Fibroblast of skin of left biceps (primary cell): ENCODE results near the gene HDC.

ENCODE experiments used
- DNase-seq, 2 experiments: peaks; one replicate each; pipeline ENCODE4 v3.0.0-alpha.2; 2013; ENCODE audit warnings: low read depth in 2 of 2

The HDC gene

DNA sequence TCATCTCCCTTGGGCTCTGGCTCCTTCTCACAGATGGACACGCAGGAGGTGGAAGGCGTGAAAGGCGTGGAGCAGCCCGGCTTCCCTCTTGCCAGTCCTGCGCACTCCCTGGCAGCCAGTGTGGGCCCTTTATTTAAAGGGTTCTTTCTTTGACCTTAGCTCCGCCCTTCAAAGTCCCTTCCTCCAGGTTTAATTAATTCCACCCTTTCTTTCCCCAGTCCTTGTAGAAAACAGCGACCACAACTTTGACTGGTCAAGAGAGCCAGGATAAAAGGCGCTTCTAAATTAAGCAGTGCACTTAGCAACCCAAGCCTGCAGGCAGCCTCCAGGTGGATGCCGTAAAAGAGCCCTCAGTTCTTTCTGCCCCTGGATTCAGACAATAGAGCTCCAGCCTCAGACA, at the start of gene HDC:
Gene HDC, minus strand, starts transcription at position 107 of the 400 bp plus-strand sequence. Its CDS starts 103 bp downstream, at position 4.
- DNase-seq, result no peak

DNA sequence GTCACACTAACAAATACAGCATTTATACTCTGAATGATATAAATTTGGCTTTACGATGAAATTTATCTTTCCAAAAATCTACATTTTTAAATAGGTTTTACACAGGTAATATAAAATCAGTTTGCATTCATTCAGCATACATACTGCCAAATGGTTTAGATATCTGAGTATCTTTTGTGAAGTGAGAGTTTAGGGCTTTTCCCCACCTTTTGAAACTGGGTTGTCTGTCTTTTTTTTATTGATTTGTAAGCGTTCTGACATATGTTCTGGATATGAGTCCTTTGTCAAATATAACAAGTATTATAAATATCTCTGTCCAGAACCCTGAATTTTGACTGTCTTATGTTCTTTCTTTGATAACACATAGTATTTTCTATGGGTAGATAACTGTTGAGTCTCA, 47.1 kb upstream of the HDC start:
- no peak for DNase-seq

- no peak for DNase-seq
Observed at GRCh38 chr15:50307799-50308198, 42.3 kb upstream of the HDC start.

DNA sequence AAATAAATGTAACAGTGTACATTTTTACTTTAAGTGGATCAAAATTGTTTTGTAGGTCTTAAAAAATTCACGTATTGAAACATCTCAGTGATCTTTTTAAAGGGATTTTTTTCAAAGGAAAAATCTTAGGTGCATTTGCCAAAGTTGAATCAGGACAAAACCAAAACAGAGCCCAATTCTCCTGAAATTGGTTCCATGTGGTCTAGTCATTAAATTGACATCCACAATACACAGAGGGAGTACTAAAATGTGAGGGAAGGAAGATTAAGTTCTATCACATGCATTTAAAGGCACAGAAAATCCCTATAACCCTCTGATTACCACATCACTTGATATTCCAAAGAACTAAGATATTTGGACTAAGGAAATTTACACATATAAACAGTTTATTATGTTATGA, 39.3 kb upstream of the HDC start:
- peak; percentile 12 for DNase-seq

GRCh38 chr15:50302581-50302980, 37.1 kb upstream of the HDC start:
- no peak for DNase-seq

- no peak for DNase-seq
Observed at GRCh38 chr15:50298340-50298739, 32.8 kb upstream of the HDC start.

GRCh38 chr15:50295966-50296365, 30.4 kb upstream of the HDC start:
- no peak for DNase-seq

DNA sequence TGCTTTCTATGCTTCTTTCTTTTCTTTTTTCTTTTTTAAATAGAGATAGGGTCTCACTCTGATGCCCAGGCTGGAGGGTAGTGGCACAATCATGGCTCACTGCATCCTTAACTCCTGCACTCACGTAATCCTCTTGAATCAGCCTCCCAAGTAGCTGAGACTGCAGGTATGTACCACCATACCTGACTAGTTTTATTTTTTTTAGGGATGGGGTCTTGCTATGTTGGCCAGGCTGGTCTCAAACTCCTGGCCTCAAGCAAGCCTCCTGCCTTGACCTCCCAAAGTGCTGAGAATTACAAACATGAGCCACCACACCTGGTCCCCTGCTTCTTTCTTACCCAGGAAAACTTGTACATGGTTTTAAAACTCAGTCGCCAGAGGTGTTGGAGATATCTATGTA, 24.2 kb upstream of the HDC start:
- DNase-seq, result no peak

DNA sequence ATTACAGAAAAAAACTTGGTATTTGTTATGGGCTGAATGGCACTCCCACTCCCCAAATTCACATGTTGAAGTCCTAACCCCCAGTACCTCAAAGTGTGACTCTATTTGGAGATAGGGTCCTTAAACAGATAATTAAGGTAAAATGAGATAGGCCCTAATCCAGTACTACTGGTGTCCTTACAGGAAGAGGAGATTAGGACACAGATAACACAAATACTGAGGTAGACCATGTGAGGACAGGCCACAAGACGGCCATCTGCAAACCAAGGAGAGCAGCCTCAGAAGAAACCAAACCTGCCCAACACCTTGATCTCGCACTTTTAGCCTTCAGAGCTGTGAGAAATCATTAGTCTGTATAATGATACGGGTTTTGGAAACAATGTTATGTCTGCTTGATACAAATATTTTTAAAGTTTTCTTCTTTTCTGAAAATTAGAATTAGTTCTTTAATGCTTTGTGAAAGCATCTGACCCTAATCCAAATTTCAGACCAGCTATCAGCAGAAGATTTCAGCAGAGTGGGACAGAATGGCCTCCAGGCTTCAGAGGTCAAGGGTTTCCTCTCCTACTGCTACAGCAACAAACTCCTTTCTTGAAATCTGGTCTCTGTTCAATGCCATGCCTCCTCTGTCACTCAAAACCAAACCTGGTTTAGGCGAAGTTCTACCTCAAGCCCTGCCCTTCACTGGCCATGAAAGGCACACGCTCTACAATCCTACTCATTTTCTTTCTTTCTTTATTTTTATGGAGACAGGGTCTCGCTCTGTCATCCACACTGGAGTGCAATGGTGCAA, 22.0 kb upstream of the HDC start:
- no peak for DNase-seq

DNA sequence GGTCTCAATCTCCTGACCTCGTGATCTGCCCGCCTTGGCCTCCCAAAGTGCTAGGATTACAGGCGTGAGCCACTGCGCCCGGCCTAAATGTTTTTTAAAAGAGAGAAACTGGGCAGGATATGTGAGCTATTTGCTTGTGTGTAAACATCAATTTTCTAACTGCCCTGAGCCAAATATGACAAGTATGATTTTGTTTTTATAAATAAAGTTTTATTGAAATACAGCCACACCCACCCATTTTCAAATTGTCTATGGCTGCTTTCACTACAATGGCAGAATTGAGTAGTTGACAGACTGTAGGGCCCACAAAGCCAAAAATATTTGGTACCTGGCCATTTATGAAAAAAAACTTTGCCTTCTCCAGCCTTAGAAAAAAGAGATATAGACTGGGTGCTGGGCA, 15.9 kb upstream of the HDC start:
- DNase-seq, result no peak

DNA sequence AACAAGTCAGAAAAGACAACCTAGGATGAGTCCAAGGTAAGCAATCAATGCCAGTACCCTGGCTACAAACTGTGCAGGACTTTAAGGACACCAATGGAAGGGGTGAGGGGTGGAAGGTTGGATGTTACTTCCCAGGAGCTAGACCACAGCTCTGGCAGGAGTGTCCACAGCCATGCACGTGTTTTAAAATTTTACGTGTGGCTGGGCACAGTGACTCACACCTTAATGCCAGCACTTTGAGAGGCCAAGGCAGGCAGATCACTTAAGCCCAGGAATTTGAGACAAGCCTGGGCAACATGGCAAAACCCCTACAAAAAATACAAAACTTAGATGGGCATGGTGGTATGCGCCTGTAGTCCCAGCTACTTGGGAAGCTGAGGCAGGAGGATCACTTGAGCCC, 14.7 kb upstream of the HDC start:
- no peak for DNase-seq

GRCh38 chr15:50278496-50278895, 13.0 kb upstream of the HDC start:
- DNase-seq, result no peak

DNA sequence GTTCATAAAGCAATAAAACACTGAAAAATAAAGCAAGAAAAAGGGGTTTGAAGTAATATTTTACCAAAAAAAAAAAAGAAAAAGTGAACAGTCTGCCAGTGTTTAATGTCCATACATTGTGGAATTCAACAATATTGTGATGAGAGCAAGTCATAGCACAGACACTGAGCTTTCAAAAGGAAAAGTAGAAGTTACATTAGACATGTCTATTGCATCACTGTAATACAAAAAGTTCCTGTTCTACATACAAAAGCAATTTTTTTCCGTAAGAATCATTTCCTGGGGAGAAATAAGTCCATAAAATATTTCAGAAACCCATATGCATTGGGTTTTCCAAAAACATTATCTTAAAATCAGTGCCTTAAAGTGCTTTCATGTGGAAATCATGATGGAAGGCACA, 11.8 kb upstream of the HDC start:
- no peak for DNase-seq

DNA sequence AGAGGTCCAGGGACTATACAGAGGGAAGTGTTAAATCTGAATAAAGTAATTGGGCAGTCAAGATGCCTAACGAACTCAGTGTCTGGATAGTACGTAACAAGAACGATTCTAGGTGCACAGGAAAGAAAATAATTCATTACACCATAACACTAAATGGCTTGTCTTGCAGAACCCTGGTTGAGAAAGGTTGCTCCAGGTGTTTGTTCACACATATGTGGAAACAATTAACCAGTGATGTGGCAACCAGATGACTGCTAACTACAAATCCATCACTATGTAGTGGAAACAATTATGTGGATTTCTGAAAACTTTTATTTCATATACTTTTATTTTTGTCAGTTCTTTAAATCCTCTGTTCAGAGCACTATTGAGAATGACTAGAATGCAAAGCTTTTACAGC, 10.4 kb upstream of the HDC start:
- DNase-seq, result no peak

- DNase-seq, result no peak
Observed at GRCh38 chr15:50275091-50275490, 9.6 kb upstream of the HDC start.

- DNase-seq, result no peak
Observed at GRCh38 chr15:50267577-50267976, 2.1 kb upstream of the HDC start.

DNA sequence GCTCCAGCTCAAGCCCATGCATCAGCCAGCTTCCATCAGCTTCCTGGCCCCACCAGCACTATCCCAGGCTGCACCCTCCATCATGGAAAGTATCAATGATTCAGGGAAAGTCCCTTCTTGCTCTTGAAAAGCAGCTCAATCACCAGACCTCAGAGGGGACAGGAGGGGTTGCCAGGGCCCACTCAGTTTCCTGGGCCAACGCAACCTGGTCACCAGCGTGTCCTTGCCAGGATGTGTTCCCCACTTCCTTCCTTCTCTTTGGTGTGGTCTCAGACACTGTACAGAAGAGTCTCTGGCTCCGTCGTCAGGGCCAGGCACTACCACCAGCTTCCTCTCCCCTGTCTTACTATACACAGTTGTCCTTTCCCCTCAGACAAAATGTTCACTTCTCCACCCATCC, 3.0 kb downstream of the HDC start:
- DNase-seq, result no peak

- DNase-seq, result no peak
Observed at GRCh38 chr15:50261981-50262380, 3.5 kb downstream of the HDC start.

- no peak for DNase-seq
Observed at GRCh38 chr15:50260969-50261496, 4.5 kb downstream of the HDC start.

DNA sequence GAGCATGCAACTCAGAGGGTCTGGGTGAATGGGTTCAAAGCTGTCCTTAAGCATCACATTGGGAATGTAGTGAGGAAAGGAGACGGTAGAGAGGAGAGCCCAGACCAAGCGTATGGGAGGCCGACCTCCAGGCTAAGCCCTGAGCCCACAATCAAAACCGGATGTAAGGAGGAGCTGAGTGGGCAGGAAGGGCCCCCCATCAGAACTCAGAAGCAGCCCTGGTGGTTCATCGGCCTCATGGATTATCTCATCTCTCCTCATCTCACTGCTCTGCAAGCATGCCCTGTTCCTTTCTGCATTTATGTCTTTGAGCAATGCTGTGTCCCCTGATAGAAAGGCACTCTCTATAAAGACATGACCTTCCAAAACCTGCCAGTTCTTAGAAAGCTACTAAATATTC, 6.2 kb downstream of the HDC start:
- no peak for DNase-seq

DNA sequence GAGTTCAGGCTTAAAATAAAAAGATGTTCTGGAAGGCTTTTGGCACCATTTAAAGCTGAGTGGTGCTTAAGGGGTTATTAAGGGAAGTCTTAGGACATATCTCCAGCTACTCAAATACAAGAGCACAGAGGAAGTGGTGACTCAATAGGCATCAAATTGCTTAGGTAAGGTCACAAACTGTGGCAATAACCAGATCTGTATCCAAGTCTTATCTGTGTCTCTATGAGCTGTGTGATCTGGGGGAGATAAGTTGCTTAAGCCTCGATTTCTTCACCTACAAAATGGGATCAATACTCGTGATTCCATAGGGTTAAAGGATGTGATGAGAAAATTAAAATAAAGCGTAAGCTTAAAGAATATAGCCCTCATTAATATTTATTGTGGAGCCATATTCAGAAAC, 7.6 kb downstream of the HDC start:
- DNase-seq, result no peak

DNA sequence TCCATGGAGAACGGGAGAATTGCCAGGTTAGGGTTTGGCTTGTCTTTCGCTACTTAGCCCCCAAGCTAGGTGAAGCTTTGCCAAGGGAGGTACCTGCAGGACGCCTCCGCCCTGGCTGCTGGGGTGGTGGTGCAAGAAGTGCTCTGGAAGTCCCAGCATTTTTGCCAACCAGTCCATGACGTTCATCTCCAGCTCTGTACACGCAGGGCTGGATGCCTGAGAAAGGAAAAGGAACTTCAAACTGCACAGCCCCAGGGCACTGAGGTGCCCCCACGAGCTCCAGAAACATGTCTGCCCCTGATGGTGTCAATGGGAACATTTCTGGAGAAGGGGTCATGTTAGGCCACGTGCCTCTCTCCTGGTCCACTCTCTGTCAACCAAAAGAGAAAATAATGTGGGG, 8.2 kb downstream of the HDC start:
- DNase-seq, result no peak

- DNase-seq, result no peak
Observed at GRCh38 chr15:50256188-50257041, 9.1 kb downstream of the HDC start.
